Raji (cell line): Measurements from ENCODE around the gene PARVB.

ENCODE experiments used
- POLR2A ChIP-seq: IDR thresholded peaks from 2 replicates; pipeline ENCODE4 v1.6.1; 2011; ENCODE audit warnings: low read depth, low read length, control low read depth; ENCODE audit not compliant: insufficient read depth

Gene PARVB

GRCh38 chr22:44199866-44200265, 175.8 kb downstream of the PARVB start:
- TF ChIP-seq POLR2A, result no peak

GRCh38 chr22:44200451-44200850, 176.3 kb downstream of the PARVB start:
- TF ChIP-seq POLR2A, result no peak

GRCh38 chr22:44200855-44201550, 176.9 kb downstream of the PARVB start:
- TF ChIP-seq POLR2A, result no peak

DNA sequence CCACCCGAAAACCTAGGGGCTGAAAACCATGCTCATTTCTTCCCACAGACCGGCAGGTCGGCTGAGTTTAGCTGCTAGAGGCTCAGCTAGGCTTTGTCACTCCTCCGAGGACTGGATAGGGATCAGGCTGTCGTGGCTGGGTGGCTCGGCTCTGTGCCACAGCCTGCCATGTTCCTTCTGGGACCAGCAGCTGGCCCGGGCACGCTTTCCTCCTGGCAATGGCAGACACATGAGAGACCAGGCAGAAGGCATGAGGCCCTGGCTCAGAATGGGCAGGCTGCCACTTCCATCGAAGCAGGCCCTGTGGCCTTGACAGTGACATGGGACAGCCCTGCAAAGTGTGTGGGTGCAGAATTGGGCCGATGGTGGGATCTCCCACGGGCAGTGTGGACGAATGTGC, 177.6 kb downstream of the PARVB start:
- TF ChIP-seq POLR2A, result no peak

DNA sequence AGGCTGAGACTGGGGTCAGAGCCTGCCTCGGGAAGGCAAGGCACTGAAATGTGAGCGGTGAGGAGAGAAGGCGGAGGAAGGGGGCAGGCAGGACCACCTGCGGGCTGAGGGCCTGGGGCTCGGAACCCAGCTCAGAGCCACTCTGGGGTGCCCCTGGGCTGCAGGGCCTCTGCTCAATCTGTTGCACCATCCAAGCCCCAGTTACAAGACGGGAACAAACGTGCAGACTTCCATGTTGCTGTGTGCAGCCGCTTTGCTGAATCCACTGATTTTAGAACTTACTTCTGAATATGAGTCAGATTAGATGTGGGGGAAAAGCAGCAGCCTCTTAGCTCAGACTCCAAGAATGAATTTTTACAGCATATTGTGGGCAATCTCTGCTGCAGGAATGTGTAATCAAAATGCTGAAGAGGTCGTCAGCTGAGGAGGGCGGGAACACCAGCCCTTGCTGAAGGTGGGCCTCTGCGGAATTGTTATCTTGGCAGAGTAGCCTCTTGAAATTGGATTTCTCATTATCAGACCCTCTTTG, 178.2 kb downstream of the PARVB start:
- TF ChIP-seq POLR2A, result no peak

- TF ChIP-seq POLR2A, result no peak
Observed at GRCh38 chr22:44203203-44203602, 179.1 kb downstream of the PARVB start.

DNA sequence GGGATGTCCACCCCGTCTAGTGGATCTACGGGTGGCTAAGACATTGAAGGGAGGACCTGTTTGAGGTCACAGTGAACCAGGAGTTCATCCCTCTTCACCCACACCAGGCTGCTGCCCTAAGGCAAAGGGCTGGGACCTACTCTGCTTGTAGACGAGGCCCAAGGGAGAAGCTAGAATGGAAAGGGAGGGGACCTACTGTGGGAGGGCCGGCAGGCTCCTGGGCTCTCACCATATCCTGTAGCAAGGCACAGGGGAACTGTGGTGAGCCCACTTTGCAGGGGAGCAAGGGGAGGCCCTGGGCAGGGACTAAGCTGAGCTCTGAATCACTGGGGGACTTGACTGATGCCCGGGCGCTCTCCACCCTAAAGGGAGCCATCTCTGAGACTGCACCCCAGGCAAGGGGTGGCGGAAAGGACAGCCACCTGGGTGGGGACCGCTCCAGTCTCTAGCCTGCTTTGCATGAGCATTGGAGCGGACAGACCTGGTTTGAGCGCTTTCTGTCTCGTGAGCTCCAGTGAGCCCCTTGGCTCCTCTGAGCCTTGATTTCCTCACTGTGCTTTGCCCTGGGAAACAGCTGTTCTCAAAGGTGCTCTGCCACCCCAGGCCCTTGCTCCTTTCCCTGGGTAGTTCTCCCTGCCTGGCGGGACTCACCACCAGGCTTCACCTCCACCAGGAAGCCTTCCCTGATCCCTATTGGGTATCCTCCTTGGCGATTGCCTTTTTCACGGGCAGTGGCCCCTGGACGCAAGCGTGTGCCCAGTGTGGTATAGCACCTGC, 180.8 kb downstream of the PARVB start:
- no peak for TF ChIP-seq POLR2A

DNA sequence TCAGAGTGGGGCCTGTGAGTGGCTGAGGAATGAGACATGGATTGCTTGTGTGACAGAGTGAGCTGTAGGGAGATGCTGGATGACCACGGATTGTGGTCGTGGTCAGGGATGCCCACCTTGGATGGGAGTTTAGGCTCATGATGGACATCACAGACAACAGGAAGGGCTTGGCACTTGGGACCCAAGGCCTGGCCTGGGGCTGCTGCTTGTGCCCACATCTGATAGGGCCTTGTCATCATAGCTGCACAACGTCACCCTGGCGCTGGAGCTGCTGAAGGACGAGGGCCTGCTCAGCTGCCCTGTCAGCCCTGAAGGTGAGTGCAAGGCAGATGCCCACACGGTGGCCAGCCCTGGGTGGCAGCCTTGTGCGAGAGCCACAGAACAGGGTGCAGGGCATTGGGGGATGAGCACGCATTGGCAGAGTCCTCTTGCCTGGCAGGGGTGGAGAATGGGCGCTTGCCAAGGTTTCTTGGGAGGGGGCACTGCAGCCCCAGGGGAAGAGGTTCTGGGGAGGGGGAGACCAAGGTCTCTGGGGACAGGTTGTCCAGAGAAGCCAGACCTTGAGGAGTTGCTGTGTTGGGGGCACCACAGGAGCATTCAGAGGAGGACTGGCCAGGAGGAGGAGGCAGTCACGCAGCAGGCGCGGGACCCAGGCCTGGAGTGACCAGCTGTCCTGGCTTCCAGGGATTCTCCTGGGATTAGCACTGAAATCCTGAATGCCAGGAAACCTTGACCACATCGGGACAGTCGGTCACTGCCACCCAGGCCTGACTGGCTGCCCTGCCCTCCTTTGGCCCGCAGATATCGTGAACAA, 181.6 kb downstream of the PARVB start:
- no peak for TF ChIP-seq POLR2A

- no peak for TF ChIP-seq POLR2A
Observed at GRCh38 chr22:44206330-44206645, 182.2 kb downstream of the PARVB start.

DNA sequence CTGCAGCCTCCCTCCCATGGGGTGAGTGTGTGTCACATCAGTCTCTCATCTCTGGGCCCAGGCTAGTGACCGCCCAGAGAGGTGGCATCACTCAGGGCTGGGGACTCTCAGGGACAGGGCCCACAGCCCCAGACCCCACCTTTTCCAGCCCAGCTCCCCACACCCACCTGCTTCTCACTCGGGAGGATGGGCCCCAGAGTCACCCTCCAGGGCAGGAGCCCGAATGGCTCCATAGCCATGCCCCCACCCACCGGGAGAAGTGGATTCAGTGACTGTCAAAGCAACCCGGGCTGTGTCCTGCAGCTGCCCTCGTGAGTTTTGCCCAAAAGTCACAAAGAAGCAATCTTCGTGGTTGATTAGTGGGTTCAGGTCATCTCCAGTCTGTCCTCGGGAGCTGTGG, 182.6 kb downstream of the PARVB start:
- no peak for TF ChIP-seq POLR2A

DNA sequence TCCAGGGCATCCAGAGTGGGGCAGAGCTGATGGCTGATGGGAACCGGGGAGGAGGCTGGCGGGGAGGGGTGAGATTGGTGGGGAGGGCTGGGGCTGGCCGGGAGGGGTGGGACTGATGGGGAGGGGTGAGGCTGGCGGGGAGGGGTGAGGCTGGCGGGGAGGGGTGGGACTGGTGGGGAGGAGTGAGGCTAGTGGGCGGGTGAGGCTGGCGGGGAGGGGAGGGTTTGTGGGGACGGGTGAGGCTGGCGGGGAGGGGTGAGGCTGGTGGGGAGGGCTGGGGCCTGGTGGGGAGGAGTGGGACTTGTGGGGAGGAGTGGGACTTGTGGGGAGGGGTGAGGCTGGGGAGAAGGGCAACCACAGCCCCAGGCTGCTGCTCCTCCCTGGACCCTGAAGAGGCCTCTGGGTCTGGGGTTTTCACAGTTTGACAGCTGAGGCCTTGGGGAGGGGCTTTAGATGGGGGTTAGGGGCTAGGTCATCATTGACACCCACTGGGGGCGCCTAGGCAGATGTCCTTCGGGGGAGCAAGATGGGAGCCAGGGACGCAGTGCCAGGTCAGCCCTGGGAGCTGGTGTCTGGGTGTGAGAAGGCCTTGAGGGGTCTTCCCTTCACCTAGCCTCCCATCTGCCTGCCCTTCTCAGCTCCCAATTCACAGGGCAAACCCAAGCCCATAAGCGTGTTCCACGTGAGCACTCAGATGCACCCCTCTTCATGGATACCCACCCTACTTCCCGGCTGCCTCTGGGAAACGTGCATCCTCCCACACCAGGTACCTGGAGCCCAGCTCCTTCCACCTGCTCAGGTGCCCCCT, 183.3 kb downstream of the PARVB start:
- TF ChIP-seq POLR2A, result no peak

GRCh38 chr22:44207981-44208317, 183.8 kb downstream of the PARVB start:
- TF ChIP-seq POLR2A, result no peak

GRCh38 chr22:44209343-44209742, 185.2 kb downstream of the PARVB start:
- no peak for TF ChIP-seq POLR2A

- no peak for TF ChIP-seq POLR2A
Observed at GRCh38 chr22:44210722-44211121, 186.6 kb downstream of the PARVB start.

DNA sequence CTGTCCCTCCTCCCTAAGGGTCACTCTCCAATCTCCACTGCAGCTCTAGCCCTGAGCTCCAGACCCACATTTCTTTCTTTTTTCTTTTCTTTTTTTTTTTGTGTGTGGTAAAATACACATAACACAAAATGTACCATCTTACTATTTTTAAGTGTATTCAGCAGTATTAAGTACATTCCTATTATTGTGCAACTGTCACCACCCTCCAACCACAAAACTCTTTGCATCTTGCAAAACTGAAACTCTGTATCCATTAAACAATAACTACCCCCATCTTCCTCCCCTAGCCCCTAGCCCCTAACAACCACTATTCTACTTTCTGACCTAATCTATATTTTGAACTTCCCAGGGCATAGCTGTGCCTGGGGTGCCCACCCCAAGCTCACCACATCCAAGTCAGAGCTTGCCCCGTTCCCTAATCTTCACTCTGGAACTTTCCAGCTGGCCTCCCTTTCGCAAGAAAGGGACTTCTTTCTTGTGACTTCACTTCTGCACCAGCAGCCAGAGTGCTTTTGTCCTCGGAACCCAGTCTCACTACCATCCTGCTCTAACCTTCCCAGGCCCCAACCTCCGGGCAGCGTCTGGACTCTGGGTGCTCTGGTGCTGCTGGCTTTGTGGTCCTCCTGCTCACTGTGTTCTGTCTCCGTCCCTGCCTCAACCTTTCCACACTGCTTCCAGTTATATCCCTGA, 187.3 kb downstream of the PARVB start:
- TF ChIP-seq POLR2A, result no peak
